Eye (tissue), 1 donor: ENCODE data around the gene CR2.
A peak's percentile ranks its signal among the peaks of the same experiment; 100 is the strongest.
"Not testable (repeated sequence)": the region's sequence is repeated elsewhere in the genome, so short reads cannot be mapped to it uniquely, and the experiment has no call there.

Source experiments
- DNase-seq: peaks from one replicate; pipeline ENCODE4 v3.0.0-alpha.2; 2015

Gene CR2

DNA sequence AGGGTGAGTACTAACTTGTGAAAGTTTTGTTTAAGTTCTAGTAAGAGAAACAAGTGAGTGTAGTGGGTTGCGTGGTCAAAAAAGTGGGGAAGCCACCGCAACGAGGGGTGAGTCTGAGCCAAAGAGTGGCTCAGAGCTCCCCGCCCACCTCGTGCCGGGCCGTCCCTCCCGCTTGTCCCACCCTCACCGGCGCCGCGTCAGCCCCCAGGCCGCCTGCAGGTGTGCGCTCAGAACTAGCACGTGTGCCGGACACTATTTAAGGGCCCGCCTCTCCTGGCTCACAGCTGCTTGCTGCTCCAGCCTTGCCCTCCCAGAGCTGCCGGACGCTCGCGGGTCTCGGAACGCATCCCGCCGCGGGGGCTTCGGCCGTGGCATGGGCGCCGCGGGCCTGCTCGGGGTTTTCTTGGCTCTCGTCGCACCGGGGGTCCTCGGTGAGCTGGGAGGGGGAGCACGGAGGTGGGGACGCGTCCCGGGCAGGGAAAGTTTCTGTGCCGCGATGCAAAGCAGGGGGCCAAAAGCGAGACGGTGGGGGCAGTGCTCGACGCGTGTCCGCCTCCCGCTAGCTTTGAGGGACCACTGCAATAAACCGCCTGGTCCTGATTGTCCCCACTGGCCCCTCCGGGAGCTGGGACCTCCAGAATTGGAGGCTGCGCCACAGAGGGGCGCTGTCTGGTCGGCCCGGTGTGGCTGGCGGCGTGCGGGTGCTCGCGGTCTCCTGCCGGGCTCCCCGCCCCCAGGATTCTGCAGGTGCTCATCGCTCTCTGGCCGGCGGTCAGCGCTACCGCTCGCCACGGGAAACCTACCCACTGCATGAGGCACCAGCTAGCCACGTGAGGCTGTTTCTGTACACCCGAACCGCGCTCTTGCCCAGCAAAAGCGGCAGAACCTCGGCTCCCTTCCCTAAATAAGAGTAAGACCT lies at the start of gene CR2:
CR2 (plus strand) TSS at position 283 of the 919 bp plus-strand sequence; CDS start at position 374, 91 bp downstream.
- peak; percentile 48 for DNase-seq

DNA sequence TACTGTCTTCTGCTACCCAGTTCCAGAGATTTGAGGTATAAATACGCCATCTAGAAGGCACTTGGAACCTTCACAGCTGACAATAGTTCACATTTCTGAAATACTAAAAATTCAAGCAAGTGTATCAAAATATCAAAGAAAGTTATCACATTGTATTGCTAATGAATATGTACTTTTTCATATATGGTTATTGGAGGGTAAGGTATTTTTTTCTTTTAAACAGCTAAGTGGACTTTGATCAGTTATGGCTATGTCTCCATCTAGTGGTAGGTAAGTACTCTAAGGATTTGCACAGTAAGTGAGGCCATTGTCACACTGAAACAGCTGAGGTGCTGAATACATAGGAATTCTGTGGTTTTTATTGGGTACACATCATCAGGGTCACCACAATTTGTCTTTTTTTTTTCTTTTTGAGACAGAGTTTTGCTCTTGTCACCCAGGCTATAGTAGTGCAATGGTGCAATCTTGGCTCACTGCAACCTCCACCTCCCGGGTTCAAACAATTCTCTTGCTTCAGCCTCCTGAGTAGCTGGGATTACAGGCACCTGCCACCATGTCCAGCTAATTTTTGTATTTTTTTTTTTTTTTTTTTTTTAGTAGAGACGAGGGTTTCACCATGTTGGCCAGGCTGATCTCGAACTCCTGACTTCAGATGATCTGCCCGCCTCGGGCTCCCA lies 49.1 kb upstream of the CR2 start:
- DNase-seq = peak; percentile 75

DNA sequence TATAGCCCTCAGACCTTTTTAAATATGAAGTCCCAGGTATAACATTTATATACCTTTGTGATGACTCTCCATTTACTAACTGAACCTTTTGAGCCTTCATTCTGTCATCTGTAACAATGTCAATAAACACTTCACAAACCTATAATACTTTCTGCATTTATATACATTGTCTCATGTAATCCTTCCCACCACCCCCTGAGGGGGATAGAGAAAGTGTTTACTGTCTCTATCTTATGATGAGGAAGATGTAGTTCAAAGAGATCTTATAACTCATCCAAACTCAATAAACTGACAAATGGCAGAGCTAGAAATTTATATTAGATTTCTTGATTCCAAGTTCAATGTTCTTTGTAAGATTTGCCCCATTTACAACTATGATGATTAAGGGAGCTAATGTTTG lies 48.3 kb upstream of the CR2 start:
- DNase-seq = no peak

DNA sequence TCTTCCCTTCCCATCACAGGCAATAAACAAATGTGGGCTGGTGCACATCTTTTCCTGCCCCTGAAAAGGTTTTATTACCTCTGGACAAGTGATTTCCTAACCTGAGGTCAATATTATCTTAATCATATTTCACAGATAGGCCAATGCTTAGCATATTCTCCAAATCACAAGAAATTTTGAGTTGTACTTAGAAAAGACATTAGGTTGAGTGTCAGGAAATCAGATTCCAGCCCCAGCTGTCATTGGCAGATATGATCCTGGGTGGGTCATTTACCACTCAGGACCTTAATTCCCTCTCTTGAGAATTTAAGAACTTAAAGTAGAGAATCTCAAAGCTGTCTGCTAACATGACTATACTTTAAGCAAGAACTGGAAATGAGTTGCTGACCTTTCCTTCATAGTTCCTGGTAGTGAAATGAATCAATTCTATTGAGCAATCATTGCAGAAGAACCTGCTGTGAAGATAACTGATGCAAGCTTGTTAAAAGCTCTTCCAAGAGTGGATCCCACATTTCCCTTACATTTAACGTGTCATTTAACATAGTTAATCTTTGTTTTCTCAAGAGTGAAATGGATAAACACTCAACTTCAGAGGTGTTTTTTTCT lies 46.4 kb upstream of the CR2 start:
- DNase-seq = no peak

DNA sequence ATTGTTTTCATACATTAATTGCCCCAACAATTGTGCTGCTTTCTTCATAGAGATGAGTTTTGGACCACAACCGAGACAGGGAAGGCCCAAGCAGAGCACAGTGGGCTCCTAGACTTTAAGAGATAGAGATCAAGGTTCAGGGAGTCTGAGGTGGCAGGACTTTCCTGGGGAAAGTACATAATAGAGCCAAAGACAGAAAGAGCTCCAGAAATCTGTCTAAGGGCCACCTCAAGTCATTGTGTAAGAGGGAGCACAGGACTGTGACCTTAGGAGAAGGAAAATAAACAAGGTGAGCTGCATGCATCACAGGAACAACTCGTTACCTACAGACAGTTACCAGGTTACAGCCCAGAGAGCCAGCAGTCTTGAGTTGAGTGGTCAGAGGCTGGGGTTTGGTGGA lies 41.3 kb upstream of the CR2 start:
- no peak for DNase-seq

DNA sequence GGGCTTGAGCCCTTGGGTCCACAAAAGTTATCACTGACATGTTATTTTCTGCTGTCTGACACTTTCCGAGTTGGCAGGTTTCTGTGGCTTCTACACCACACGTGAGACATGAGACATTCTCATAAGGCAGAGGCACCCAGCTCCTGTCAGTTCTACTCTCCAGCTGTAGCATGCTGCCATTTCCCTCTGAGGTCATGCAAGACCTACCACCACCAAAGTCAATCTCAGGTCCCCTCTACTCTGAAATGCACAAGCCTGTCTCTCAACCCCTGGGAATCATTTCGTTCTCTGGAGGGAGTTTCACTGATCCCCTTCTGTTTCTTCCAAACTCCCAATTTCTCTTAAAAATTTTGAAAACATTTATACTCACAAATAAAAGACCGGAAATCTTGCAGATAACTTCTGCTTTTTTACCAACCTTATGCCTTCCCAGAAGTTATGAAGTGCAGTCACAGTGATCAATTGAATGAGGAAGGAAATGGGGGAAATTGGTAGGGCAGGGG lies 39.5 kb upstream of the CR2 start:
- no peak for DNase-seq

DNA sequence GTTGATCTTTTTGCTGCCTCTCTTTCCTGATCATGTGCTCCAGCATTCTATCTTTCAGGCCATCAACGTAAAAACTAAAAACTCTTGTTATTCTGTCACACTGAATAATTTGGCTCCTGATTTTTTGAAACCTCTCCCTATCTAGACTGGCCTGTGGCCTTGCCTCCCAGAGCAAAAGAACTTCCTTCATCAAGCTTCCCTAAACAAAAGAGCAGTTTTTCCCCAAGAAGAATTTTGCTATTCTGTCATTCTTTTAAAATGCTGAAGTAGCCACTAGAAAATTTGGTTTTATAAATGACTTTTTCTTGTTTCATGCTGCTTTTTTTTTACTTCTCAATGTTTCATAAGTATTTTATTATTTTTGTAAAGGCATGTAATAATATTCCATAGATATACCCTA lies 37.1 kb upstream of the CR2 start:
- no peak for DNase-seq

DNA sequence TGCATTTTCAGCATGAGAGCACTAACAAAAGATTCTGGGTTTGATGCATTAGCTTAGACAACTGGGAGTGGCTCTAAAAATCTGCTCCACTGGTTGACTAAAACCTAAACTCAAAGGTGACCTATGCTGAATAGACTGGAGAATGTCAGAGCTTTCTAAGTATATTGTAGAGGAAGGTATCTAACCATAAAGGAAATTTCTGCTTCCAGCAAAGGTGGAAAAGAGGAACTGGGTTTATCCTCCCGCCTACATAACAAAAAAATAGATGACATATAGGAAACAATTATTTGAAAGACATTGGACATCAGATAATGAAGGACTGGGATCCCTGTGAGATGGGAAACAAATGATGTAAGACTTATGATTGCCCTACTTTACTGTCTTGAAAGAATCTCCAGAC lies 35.8 kb upstream of the CR2 start:
- no peak for DNase-seq

DNA sequence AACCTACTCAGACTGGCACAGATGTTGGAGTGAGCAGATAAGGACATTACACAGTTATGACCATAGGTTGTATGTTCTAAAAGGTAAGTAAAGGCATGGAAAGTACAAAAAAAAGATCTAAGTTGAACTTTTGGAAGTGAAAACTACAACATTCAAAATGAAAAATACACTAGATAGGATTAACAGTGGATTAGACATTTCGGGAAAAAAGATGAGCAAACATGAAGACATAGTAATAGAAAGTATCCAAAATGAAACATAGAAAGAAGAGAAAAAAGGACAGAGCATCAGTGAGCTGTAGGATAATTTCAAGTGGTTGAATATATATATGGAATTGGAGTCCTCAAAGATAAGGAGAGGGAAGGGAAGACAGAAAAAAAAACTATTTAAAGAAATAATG lies 34.0 kb upstream of the CR2 start:
- DNase-seq = no peak

DNA sequence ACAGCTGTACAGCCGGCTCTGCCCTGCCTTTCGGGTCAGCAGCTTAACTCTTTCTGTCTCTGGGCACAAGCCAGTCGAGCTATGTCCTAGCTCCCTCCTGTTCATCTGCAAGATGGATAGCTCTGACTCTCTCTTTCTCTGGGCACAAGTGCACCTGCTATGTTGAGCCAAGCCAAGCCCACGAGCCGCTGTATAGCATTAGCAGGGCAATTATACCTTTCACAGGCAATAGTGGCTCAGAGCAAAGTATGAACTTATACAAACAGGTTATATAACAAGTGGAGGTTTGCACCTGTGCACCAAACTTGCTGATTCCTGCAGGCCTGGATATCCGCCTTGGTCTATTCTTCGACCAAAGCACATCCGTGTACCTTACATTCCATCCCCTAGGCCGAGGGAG lies 33.0 kb upstream of the CR2 start:
- DNase-seq = no peak

DNA sequence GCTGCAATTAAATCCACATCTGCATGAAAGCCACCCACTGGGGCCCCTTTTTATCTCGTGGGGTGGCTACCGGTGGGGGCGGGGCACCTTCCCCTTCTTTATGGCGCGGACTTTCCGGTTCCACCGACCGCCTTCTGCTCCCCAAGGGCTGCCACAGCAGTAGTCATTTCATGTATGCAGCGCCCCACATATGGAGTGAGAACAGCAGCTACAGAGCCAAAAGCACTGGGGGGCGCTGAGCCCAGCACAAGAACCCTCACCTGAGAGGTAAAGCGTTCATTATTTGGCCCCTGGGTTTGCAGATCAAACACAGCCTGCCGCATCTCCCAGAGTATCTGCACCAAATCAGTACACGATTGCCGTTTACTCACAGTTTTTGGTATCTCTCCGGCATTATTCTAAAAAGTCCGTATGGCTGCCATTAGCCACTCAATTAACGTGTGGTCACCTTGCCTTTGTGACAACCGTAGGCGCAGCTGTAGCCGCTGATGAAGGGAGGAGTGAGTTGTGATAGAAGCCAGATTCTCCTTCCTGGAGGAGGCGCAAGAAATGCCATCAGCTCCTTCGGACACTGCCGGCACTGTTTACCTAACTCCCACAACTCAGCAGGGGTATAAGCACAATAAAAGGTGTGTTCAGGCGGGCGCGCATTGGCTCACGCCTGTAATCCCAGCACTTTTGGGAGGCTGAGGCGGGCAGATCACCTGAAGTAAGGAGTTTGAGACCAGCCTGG lies 30.4 kb upstream of the CR2 start:
- no peak for DNase-seq

DNA sequence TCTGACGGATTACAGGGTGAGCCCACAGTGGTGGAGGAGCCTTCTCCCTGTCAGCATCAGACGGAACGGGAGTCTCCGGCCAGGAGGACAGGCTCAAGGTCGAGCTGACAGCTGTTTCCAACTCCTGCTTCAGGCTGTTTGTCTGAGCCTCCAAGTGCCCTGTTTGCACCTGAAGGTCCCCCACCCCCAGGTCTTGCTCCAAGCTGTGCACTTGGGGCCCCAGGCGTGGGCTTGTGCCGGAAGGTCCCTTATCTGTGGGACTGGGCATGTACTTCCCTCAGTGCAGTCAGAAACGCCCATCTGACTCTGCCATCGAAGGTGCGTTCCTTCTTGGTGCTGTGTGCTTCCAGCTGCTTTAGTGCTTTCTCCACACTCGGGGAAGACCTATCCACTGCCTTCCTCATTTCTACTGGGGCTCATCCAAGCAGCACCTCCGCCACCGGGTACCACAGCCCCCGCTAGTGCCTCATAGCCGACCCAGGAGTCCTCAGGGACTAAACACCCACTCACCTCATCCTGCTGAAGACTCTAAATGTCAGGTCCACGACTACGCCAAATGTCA lies 29.5 kb upstream of the CR2 start:
- DNase-seq = no peak

DNA sequence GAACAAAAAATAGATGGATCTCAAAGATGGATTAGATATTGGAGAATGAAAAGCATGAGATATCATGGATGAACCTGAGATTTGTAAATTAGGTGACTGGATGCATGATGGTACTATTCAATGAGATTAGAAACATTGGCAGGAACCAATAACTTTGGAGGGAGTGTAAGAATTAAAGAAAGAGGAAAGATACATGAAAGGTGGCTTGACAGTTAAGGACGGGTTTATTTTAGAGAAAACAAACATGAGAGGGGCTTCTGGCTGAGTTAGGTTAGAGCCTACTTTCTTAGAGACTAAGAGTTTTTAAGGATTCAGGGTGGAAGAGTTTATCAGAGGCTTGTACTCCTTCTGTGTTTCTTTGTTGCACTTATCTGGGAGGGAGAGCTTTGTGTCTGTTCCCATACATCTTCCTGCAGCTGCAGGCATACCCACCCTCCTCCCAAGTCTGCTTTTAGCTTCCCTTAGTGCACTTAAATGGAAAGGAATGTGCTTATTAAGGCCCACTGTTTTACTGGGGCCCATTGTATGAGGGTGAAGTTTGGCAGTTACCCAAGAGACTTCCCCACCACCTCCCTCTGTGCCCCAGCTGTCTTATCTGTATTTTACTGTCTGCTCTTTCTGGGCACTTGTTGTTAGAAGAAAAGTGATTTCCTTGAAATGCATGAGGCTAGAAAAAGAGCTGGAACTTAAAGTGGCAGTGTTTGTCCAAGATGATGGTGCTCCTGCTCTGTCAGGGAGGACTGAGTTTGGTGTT lies 26.1 kb upstream of the CR2 start:
- DNase-seq = no peak

DNA sequence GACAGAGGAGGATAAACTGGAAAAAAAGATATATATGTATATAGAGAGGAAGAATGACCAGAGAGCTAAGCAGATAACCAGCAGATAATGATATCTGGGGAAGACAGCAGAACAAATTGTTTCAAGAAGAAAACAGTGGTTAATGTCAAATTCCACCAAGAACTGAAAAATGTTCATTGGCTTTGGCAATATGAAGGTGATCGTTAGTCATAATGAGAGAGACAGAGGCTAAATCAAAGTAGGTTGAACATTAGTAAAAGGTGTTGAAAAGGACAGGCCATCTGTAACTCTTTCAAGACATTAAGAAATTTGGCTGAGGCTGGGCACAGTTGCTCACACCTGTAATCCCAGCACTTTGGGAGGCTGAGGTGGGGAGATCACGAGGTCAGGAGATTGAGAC lies 25.3 kb upstream of the CR2 start:
- DNase-seq = no peak

DNA sequence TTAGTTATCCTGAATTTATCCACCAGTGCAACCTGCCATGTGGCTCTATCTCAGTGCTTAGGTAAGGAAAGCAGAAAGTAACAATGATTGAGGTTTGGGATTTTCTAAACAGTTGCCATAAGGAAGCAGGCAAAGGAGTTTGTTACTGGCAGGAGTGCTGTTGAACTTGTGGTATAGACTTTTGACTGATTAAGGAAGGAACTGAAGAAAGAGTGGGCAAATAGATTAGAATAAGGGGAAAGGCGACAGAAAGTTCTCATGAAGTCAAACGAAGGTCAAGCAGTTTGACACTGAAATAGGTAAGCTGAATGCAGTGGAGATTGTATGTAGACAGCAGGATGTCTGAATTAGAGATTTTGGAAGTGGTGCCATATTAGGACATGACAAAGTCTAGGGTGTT lies 24.2 kb upstream of the CR2 start:
- DNase-seq = no peak

DNA sequence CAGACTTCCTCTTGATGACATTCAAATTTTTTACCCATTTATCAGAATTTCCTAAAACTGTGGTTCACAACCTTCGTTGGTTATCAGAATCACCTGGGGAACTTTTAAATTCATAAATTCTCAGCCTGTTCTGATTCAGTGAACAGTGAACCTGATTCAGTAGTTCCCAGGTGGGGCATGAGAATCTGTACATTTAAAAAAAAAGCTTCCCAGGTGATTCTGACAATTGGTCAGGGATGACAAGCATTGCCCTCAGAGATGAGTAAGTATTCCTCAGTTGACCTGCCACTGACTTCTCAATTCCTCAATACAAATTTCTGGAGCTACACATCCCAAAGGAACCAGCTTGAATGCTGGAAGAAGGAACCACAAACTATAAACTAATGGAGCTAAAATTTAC lies 23.5 kb upstream of the CR2 start:
- no peak for DNase-seq

DNA sequence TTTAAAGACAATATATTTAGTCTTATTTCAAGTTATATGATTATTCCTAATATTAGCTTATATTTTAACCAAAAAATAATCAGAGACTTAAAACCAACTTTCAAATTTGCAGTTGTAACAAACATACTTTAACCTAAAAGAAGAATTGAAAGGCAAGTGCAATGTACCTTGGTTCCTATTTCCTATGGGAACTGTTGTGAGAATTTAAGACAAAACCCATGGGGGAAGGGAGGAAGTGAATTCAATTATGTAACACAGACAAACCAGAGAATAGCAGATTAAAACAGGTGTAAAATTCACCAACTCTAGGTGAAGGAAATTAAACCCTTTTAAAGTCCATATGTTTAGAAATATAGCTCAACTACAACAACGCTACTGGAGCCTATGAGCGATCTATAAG lies 22.6 kb upstream of the CR2 start:
- no peak for DNase-seq

DNA sequence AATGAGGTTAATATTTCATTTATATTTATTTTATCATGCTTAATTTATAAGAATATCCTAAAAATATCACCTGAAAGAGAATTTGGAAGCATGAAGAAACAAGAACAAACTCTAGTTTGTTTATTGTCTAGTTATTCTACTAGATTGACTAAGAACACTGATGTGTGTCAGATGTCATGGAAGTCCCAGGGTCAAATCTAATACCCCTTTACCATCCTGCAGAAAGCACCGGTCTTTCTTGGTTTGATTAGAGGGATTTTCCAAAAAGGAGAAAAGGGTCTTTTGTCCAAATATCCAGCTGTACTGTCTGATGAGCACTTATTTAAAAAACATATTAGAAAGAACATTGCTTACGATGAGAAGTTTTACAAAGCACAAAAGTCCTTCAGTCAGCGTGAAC lies 20.7 kb upstream of the CR2 start:
- DNase-seq = no peak

DNA sequence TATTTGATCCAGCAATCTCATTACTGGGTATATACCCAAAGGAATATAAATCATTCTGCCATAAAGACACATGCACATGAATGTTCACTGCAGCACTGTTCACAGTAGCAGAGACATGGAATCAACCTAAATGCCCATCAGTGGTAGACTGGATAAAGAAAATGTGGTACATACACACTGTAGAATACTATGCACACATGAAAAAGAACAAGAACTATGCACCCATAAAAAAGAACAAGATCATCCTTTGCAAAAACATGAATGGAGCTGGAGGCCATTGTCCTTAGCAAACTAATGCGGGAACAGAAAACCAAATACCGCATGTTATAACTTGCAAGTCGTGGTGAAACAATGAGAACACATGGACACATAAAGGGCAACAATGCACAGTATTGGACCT lies 17.4 kb upstream of the CR2 start:
- not testable (repeated sequence) for DNase-seq

DNA sequence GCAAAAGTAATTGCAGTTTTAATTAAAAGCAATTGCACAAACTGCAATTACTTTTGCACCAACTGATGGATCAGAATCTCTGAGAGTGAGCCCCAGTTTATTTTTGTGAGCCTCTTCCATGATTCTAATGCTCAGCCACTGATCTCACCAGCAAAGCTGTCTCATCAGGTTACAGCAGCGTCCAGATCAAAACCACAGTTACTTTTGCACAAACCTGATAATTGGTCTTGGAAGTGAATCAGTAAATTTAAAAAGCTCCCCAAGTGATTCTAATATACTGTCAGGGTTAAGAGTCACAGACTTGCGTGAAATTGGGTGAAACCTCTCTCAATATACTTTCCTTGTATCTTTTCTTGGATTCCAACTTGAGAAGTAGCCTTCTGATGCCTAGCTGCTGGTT lies 13.5 kb upstream of the CR2 start:
- DNase-seq = no peak

DNA sequence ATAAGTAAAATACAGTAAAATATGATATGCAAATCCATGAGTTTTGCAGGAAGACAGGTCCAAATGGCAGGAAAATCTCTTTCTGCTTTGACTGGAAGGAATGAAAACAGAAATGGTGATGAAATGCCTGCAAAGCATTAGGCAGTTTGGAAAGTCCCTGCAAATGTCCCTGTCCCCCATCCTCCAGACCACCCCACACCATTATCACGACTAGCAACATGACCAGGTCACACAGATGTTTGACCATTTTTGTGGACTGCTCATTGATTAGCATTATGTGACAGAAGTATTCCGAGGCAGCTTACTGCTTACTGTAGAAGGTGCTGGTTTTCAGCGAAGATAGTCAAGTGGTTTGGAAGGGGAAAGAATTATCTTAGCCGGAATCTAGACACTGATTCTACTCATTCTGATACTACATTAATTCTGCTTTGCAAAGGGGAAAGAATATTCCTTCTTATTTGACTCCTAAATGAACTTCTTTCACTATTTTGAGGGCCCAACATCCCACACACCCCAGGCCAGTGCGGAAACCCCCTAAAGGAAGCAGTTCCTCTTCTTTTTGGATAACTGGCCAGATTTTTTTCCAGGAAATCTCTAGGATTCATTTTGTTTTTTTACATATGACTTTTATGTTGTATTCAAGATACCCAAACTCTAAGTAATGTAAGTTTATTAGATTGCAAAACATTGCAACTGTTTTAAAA lies 9.5 kb upstream of the CR2 start:
- no peak for DNase-seq

DNA sequence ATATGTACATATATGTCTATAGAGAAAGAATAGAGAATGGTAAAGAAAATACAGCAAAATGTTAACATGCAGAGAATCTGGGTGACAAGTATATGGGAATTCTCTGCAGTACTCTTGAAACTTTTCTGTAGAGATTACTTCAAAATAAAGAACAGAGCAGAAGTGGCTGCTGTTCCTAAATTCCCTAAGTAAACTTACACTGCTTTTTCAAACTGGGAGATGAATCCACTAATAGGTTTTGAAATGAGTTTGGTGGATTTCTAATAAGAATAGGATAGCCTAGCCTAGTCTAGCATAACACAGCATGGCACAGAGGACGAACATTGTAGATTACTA lies 450 bp upstream of the CR2 start:
- no peak for DNase-seq
